OCI-LY7 (cell line): ENCODE data around the gene OPCML. TPM values are rescaled to one million over a fixed set of nuclear protein-coding genes. Genes with fewer than 3 reads are reported as not detected.

Experiments
- BruUV-seq: library from RNA; stranded (reverse); fragments of 400-500 nt; replicated peaks from 2 replicates; lab custom pipeline; 2021; lab: Mats Ljungman, UMichigan
- CTCF ChIA-PET: fragments of 300-600 bp; sonication (Branson Sonifier 250); formaldehyde crosslinking; loops from one replicate; lab custom pipeline; 2022; ENCODE audit warnings: antibody characterized with exemption; ENCODE audit not compliant: unreplicated experiment; lab: Charles Lee
- POLR2A ChIA-PET: fragments of 300-600 bp; sonication (Branson Sonifier 250); formaldehyde crosslinking; loops from one replicate; lab custom pipeline; 2022; ENCODE audit warnings: antibody characterized with exemption; lab: Charles Lee
- DNase-seq: peaks from one replicate; pipeline ENCODE4 v3.0.0-alpha.2; 2015; ENCODE audit warnings: low spot score
- H2AFZ ChIP-seq: fragments of 200-600 bp; sonication (generic), shearing (Covaris generic); 2 replicates; pipeline ENCODE4 v1.6.1; 2014; ENCODE audit warnings: mild to moderate bottlenecking, antibody characterized with exemption, low read length, moderate library complexity
- H3K27ac ChIP-seq: fragments of 200-600 bp; sonication (generic); 2 replicates; pipeline ENCODE4 v1.5.1; 2014; ENCODE audit warnings: mixed run types, low read depth, mild to moderate bottlenecking, moderate library complexity, low read length, inconsistent platforms; ENCODE audit not compliant: poor library complexity, severe bottlenecking
- H3K36me3 ChIP-seq: fragments of 200-600 bp; sonication (generic); 2 replicates; pipeline ENCODE4 v1.6.1; 2014; ENCODE audit warnings: mild to moderate bottlenecking, antibody characterized with exemption, low read length, moderate library complexity, mixed read lengths; ENCODE audit not compliant: insufficient read depth
- H3K4me1 ChIP-seq: fragments of 200-600 bp; sonication (generic); 2 replicates; pipeline ENCODE4 v1.5.1; 2014; ENCODE audit warnings: mild to moderate bottlenecking, low read length; ENCODE audit not compliant: insufficient read depth, poor library complexity, severe bottlenecking
- H3K4me2 ChIP-seq: fragments of 200-600 bp; sonication (generic); 2 replicates; pipeline ENCODE4 v1.6.1; 2014; ENCODE audit warnings: mild to moderate bottlenecking, low read length
- H3K4me3 ChIP-seq: fragments of 200-600 bp; sonication (generic); 2 replicates; pipeline ENCODE4 v1.5.1; 2014; ENCODE audit warnings: mild to moderate bottlenecking, low read depth, low read length; ENCODE audit not compliant: poor library complexity, severe bottlenecking
- H3K79me2 ChIP-seq: fragments of 200-600 bp; sonication (generic); 2 replicates; pipeline ENCODE4 v1.6.1; 2016; ENCODE audit warnings: low read depth, mild to moderate bottlenecking, low read length, moderate library complexity, mixed read lengths; ENCODE audit not compliant: insufficient read depth
- H3K9me2 ChIP-seq: fragments of 200-600 bp; sonication (generic); 2 replicates; pipeline ENCODE4 v1.6.1; 2016; ENCODE audit warnings: mild to moderate bottlenecking, low read length, mixed read lengths; ENCODE audit not compliant: insufficient read depth
- H3K9me3 ChIP-seq: fragments of 200-600 bp; sonication (generic); 2 replicates; pipeline ENCODE4 v1.6.1; 2014; ENCODE audit warnings: mild to moderate bottlenecking, mixed run types, low read length, mixed read lengths
- H4K20me1 ChIP-seq: fragments of 200-600 bp; sonication (generic); 2 replicates; pipeline ENCODE4 v1.6.1; 2014; ENCODE audit warnings: mild to moderate bottlenecking, antibody characterized with exemption, low read length, moderate library complexity, mixed read lengths; ENCODE audit not compliant: insufficient read depth
- CTCF ChIP-seq: fragments of 200-600 bp; sonication (generic); conservative IDR thresholded peaks from 2 replicates; pipeline ENCODE4 v1.5.1; 2014; ENCODE audit warnings: mild to moderate bottlenecking, antibody characterized with exemption, low read length, moderate library complexity, mixed read lengths
- EZH2phosphoT487 ChIP-seq: fragments of 200-600 bp; sonication (generic); IDR thresholded peaks from 2 replicates; pipeline ENCODE4 v1.6.1; 2018; ENCODE audit warnings: low read depth, borderline replicate concordance, mild to moderate bottlenecking, mixed run types, antibody characterized with exemption, low read length, moderate library complexity, mixed read lengths
- intact Hi-C: fragments of 100-400 bp; cut with micrococcal nuclease; formaldehyde crosslinking; loops from one replicate; pipeline ENCODE4 v1.10.0; 2022; ENCODE audit not compliant: unreplicated experiment
- total RNA-seq, 2 experiments: library from RNA; depleted of rRNA in 1 of 2; stranded (reverse); fragments of >200 nt in 1 of 2; shearing (Covaris generic) in 1 of 2; gene quantifications; 2 replicates each; pipeline ENCODE4 v1.2.3, GENCODE V29; 2014 to 2022

Gene OPCML
- total RNA-seq, 2 experiments from 2014 or later = not detected

DNA sequence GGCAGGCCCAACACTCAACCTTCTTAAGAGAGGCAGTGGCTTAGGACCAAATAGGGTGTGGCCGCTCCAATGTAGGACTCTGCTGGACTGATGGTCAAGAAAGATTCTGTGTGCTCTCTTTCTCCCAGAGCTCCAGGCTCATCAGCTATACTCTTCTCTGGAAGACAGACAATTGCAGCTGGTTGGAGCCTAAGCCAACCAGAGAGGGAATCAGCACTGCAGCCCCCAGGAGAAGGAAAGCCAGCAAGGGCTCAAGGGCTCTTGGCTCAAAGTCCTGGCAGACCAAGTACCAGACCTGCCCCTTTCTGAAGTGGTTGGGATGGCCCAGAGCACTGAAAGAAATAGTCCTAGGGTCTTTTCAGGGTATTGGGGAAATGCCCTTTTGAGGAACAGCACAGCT lies 1084.5 kb downstream of the OPCML start:
- H2AFZ ChIP-seq = no peak overlapping the region
- no peaks in the 10 kb centered on the region for H3K36me3 ChIP-seq
- H3K79me2 ChIP-seq = no peaks in the 10 kb centered on the region
- intact Hi-C loops = no loop called here
- ChIA-PET CTCF (no interaction called here), POLR2A (no interaction called here)
- H3K27ac ChIP-seq = no peak overlapping the region
- DNase-seq = no peak
- H3K4me2 ChIP-seq = no peak overlapping the region
- no peaks in the 10 kb centered on the region for H3K4me1 ChIP-seq
- no TSS peak for BruUV-seq
- H4K20me1 ChIP-seq = no peaks in the 10 kb centered on the region
- H3K4me3 ChIP-seq = no peak overlapping the region
- no peaks in the 10 kb centered on the region for H3K9me3 ChIP-seq
- TF ChIP-seq EZH2phosphoT487 = no peak
- no peaks in the 10 kb centered on the region for H3K9me2 ChIP-seq

DNA sequence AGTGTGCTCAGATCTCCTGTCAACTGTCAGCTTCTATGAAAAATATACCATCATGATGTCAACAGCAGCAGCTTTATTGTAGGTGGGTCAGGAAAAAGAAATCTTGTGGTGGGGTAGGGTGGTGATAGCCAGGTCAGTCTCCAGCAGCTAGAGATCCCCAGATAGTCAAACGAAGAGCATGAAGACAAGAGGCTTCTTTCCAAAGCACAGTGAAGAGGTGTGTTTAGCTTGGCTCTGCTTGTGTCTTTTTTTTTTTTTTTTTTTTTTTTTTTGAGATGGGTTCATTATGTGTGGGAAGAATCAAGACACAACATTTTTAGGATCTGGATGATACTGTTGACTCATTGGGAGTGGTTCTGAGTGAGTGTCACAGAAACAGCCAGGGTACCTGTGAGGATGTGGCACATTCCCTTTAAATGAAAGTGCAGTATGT lies 1086.4 kb downstream of the OPCML start:
- no peaks in the 10 kb centered on the region for H4K20me1 ChIP-seq
- TF ChIP-seq CTCF = no peak
- TF ChIP-seq EZH2phosphoT487 = no peak
- POLR2A ChIA-PET = interaction anchor here (0.6 kb wide), 2 partner anchors 10 to 745 kb away, joined by 3 to 4 read pairs; no protein-coding TSS in a partner anchor
- no TSS peak for BruUV-seq
- H3K79me2 ChIP-seq = no peaks in the 10 kb centered on the region
- no peaks in the 10 kb centered on the region for H3K9me3 ChIP-seq
- DNase-seq = no peak
- CTCF ChIA-PET = no interaction called here
- intact Hi-C loops = no loop called here
- H3K4me2 ChIP-seq = no peak overlapping the region
- H3K9me2 ChIP-seq = no peaks in the 10 kb centered on the region
- H2AFZ ChIP-seq = no peak overlapping the region
- H3K36me3 ChIP-seq = no peaks in the 10 kb centered on the region
- no peak overlapping the region for H3K27ac ChIP-seq
- no peak overlapping the region for H3K4me3 ChIP-seq
- H3K4me1 ChIP-seq = no peaks in the 10 kb centered on the region

DNA sequence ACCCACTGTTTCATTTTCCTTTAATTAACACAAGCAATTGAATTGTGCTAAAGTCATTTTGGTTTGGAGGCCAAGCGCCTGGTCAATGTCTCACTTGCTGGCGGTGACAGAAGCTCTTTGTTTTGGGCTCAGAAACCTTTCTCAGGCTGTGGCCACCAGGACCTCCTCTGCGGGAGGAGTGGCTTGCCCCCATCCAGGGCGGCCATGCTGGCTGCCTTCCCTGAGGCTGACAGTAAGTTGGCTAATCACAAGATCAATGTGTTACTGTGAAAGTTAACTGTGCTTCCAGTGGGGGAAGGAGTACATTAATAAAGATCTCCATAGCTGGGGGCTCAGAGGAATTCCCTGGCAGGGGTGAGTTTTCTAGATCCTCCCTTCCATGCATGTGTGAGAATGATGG lies 1087.4 kb downstream of the OPCML start:
- no peak overlapping the region for H3K27ac ChIP-seq
- ChIA-PET POLR2A (no interaction called here), CTCF (no interaction called here)
- no peaks in the 10 kb centered on the region for H3K9me3 ChIP-seq
- intact Hi-C loops = no loop called here
- no peak overlapping the region for H3K4me2 ChIP-seq
- H3K9me2 ChIP-seq = no peaks in the 10 kb centered on the region
- H3K79me2 ChIP-seq = no peaks in the 10 kb centered on the region
- TF ChIP-seq EZH2phosphoT487 (no peak), CTCF (no peak)
- no TSS peak for BruUV-seq
- no peak overlapping the region for H2AFZ ChIP-seq
- DNase-seq = no peak
- no peaks in the 10 kb centered on the region for H3K4me1 ChIP-seq
- no peak overlapping the region for H3K4me3 ChIP-seq
- no peaks in the 10 kb centered on the region for H3K36me3 ChIP-seq
- H4K20me1 ChIP-seq = no peaks in the 10 kb centered on the region
